ENCODE measurements around the gene MLLT10.

- TF ChIP-seq POLR2AphosphoS5 (IDR thresholded peaks at IDR 0.05; ENCODE audit: borderline replicate concordance, low read depth, low read length) (no peak; the same call in 1 of the 2 replicates), EZH2 (IDR thresholded peaks at IDR 0.05) (no peak), FOXP2 (optimal IDR thresholded peaks at IDR 0.05; ENCODE audit: control extremely low read depth, extremely low read length, insufficient read depth) (no peak)
These were observed 37.5 kb upstream of the MLLT10 start for GRCh38 chr10:21496343-21497176.
